Caco-2 (cell line): Measurements from ENCODE around the gene LENG9. TPM values are rescaled to one million over a fixed set of nuclear protein-coding genes. Genes with fewer than 3 reads are reported as not detected.
"Not testable (repeated sequence)": the region's sequence is repeated elsewhere in the genome, so short reads cannot be mapped to it uniquely, and the experiment has no call there.

Experiments
- Bru-seq: library from RNA; stranded (reverse); fragments of 400-500 nt; gene quantifications from one replicate; lab custom pipeline; 2021; lab: Mats Ljungman, UMichigan
- BruChase-seq, 2 experiments: library from RNA; stranded (reverse); fragments of 400-500 nt; gene quantifications; one replicate each; lab custom pipeline; 2021; lab: Mats Ljungman, UMichigan
- BruUV-seq: library from RNA; stranded (reverse); fragments of 400-500 nt; replicated peaks from 2 replicates; lab custom pipeline; 2021; lab: Mats Ljungman, UMichigan
- CTCF ChIA-PET: fragments of 300-600 bp; sonication (Branson Sonifier 250); formaldehyde crosslinking; loops from one replicate; lab custom pipeline; 2022; ENCODE audit warnings: antibody characterized with exemption; lab: Charles Lee
- POLR2A ChIA-PET: fragments of 300-600 bp; sonication (Branson Sonifier 250); formaldehyde crosslinking; loops from one replicate; lab custom pipeline; 2022; ENCODE audit warnings: antibody characterized with exemption; lab: Charles Lee
- DNase-seq, 2 experiments: peaks; one replicate each; pipeline versions ENCODE4 v3.0.0 to v3.0.0-alpha.2; 2020 to 2022
- H3K27me3 ChIP-seq: replicated peaks from 2 replicates; pipeline ENCODE4 v1.6.0; 2011; ENCODE audit warnings: low read length; ENCODE audit not compliant: control insufficient read depth, insufficient read depth
- H3K36me3 ChIP-seq: 2 replicates; pipeline ENCODE4 v1.5.1; 2011; ENCODE audit warnings: low read length; ENCODE audit not compliant: control insufficient read depth, insufficient read depth
- H3K4me1 ChIP-seq: fragments of 250-450 bp; sonication (Bioruptor Pico); 2 replicates; pipeline ENCODE4 v1.5.1; 2020; ENCODE audit warnings: mild to moderate bottlenecking
- H3K4me3 ChIP-seq: 2 replicates; pipeline ENCODE4 v1.5.1; 2011; ENCODE audit warnings: low read depth, mild to moderate bottlenecking, control low read depth, low read length
- H3K9me3 ChIP-seq: fragments of 250-450 bp; sonication (Bioruptor Pico); 2 replicates; pipeline ENCODE4 v1.5.1; 2020; ENCODE audit warnings: mild to moderate bottlenecking, moderate library complexity
- H3K27ac Mint-ChIP-seq: one replicate; pipeline ENCODE4 v1.8.0; 2022; ENCODE audit warnings: mixed read lengths; ENCODE audit not compliant: unreplicated experiment
- H3K27me3 Mint-ChIP-seq: one replicate; pipeline ENCODE4 v1.8.0; 2022; ENCODE audit warnings: mixed read lengths; ENCODE audit not compliant: insufficient read depth, unreplicated experiment
- H3K36me3 Mint-ChIP-seq: one replicate; pipeline ENCODE4 v1.8.0; 2022; ENCODE audit warnings: mild to moderate bottlenecking, mixed read lengths; ENCODE audit not compliant: insufficient read depth, unreplicated experiment
- H3K4me1 Mint-ChIP-seq: one replicate; pipeline ENCODE4 v1.8.0; 2022; ENCODE audit warnings: low read depth, mixed read lengths; ENCODE audit not compliant: unreplicated experiment
- H3K4me3 Mint-ChIP-seq: one replicate; pipeline ENCODE4 v1.8.0; 2022; ENCODE audit warnings: mild to moderate bottlenecking, moderate library complexity, mixed read lengths; ENCODE audit not compliant: unreplicated experiment
- H3K9me3 Mint-ChIP-seq: one replicate; pipeline ENCODE4 v1.8.0; 2022; ENCODE audit warnings: mixed read lengths; ENCODE audit not compliant: unreplicated experiment
- intact Hi-C: fragments of 100-400 bp; cut with micrococcal nuclease; formaldehyde crosslinking; loops from one replicate; pipeline ENCODE4 v1.10.0; 2022; ENCODE audit not compliant: unreplicated experiment
- long read RNA-seq: library from polyadenylated mRNA; stranded (forward); transcript quantifications from one replicate; pipeline ENCODE4 v2.0.0, GENCODE V29; 2022
- total RNA-seq: library from RNA; stranded (reverse); gene quantifications from 2 replicates; pipeline ENCODE4 v1.2.3, GENCODE V29; 2022
- TF ChIP-seq, protein P1 (sequence below), 2 experiments: fragments of 200-600 bp in 1 of 2; IDR thresholded peaks; 1 replicate in 1 of 2; 2 replicates in 1 of 2; pipeline versions ENCODE4 v1.5.1 to v1.8.0; 2011 to 2022; ENCODE audit warnings: antibody characterized with exemption in 1 of 2, control low read depth in 1 of 2, inconsistent platforms in 1 of 2, low read depth in 1 of 2, low read length in 1 of 2, mild to moderate bottlenecking in 1 of 2, moderate library complexity in 1 of 2; ENCODE audit not compliant: insufficient read depth in 1 of 2, severe bottlenecking in 1 of 2, unreplicated experiment in 1 of 2

LENG9 gene
- 6.7 and 6.9 TPM in 2 replicates for total RNA-seq
- Bru-seq, nascent RNA, result percentile 56 among the genes with signal in this experiment
- BruChase-seq, experiment 1, labeled RNA remaining after a 2-hour chase, result percentile 49 among the genes with signal in this experiment
- percentile 48 among the genes with signal in this experiment for BruChase-seq, experiment 2, labeled RNA remaining after a 6-hour chase
- long read RNA-seq, result 0 reads

DNA sequence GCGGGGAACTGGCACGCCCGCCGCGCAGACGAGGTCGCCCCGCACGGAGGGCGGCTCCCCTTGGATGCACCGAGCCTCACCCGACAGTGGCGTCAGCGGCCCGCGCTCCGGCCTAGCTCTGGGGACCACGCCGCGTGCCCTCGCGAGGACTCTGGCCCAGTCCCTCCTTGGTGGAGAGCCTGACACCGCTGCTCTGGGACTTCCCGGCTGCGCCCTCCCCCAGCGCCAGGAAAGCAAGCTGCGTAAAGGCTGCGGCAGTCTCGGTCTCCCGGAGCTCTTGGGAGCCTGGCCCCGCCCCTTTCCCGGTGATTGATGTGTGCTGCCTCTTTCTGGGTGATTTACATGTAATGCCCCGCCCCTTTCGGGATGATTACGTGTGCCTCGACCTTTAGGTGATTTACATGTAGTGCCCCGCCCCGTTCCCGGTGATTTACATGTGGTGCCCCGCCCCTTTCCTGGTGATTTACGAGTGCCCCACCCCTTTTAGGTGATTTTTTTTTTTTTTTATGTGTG lies at the start of gene LENG9:
TSS of gene LENG9 (minus strand) at position 248 of the 513 bp plus-strand sequence. CDS start 252 bp downstream, outside the sequence.
- TF ChIP-seq, protein P1, sequence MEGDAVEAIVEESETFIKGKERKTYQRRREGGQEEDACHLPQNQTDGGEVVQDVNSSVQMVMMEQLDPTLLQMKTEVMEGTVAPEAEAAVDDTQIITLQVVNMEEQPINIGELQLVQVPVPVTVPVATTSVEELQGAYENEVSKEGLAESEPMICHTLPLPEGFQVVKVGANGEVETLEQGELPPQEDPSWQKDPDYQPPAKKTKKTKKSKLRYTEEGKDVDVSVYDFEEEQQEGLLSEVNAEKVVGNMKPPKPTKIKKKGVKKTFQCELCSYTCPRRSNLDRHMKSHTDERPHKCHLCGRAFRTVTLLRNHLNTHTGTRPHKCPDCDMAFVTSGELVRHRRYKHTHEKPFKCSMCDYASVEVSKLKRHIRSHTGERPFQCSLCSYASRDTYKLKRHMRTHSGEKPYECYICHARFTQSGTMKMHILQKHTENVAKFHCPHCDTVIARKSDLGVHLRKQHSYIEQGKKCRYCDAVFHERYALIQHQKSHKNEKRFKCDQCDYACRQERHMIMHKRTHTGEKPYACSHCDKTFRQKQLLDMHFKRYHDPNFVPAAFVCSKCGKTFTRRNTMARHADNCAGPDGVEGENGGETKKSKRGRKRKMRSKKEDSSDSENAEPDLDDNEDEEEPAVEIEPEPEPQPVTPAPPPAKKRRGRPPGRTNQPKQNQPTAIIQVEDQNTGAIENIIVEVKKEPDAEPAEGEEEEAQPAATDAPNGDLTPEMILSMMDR (IDR thresholded peaks at IDR 0.05; ENCODE audit: insufficient read depth in 1 of 2, low read depth in 1 of 2, low read length in 1 of 2, severe bottlenecking in 1 of 2, unreplicated experiment in 1 of 2), result no peak
- Mint-ChIP-seq H3K36me3 (peaks cover 73% of the 10 kb centered on the region), H3K9me3 (no peaks in the 10 kb centered on the region), H3K4me1 (peaks cover 25% of the 10 kb centered on the region), H3K4me3 (peak within 1 kb of the TSS; percentile 92), H3K27ac (peak within 1 kb of the TSS; percentile 99), H3K27me3 (no peaks in the 10 kb centered on the region)
- no TSS peak for BruUV-seq
- ChIA-PET CTCF (interaction anchor here (0.6 to 1.9 kb wide), 6 partner anchors 14 to 684 kb away, joined by 3 to 12 read pairs (median 3); partner anchors contain the start of genes LENG8 and MBOAT7), POLR2A (interaction anchor here (0.6 to 3.1 kb wide), 7 partner anchors 15 to 600 kb away, joined by 3 to 48 read pairs (median 4); partner anchors contain the start of genes CNOT3, LENG8, MBOAT7 and TSEN34)
- intact Hi-C loops, result loop anchor here (1.0 to 5.0 kb wide), 3 partner anchors 14 to 1679 kb away; partner anchors contain the start of genes LENG8, TSEN34 and ZNF444
- peaks cover 2% of the 10 kb centered on the region; the same call in 1 of the 2 replicates for H3K36me3 ChIP-seq
- H3K27me3 ChIP-seq, result no peaks in the 10 kb centered on the region
- H3K4me1 ChIP-seq, result peaks cover 15% of the 10 kb centered on the region
- H3K4me3 ChIP-seq, result peak within 1 kb of the TSS; percentile 81
- no peaks in the 10 kb centered on the region for H3K9me3 ChIP-seq
- peak; percentile 99 to 100 for DNase-seq

DNA sequence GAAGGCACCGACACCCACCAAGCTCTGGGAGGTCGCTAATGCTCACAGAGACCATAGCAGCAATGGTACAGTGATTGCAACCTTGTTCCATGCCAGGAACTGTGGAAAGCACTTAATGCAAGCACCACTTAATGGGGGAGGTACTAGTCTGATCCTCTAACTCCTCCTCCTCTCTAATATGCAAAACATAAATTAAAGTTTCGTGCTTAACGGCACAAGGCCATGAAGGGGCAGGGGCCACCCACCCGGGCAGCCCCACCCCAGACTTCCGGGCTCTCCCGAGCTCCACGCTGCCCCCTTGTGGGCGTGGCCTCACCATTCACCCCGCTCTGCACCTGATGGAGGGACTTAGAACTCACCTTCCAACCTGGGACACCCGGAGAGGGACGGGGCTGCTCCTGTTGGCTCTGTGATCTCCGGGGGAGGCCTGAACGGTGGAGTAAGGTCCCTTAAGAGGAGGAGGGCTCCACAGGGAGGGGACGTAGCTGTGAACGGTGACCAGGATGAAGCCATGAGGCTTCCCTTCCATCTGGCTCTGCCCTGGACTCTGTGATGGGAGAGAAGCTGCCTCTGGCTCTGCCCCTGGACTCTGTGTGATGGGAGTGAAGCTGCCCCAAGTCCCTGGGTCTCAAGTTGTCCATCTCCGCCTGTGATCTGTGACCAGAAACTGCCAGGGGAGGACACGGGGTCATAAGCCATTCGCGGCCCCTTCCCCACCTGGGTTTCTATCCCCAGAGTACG lies 45.8 kb upstream of the LENG9 start:
- CTCF ChIA-PET, H3K4me3 Mint-ChIP-seq, intact Hi-C loops, DNase-seq, H3K36me3 Mint-ChIP-seq, POLR2A ChIA-PET, H3K36me3 ChIP-seq, H3K4me3 ChIP-seq, H3K9me3 Mint-ChIP-seq, H3K4me1 Mint-ChIP-seq, H3K27ac Mint-ChIP-seq, H3K27me3 ChIP-seq, BruUV-seq, H3K4me1 ChIP-seq, H3K9me3 ChIP-seq: not testable (repeated sequence)
- H3K27me3 Mint-ChIP-seq, result peaks cover 23% of the 10 kb centered on the region

DNA sequence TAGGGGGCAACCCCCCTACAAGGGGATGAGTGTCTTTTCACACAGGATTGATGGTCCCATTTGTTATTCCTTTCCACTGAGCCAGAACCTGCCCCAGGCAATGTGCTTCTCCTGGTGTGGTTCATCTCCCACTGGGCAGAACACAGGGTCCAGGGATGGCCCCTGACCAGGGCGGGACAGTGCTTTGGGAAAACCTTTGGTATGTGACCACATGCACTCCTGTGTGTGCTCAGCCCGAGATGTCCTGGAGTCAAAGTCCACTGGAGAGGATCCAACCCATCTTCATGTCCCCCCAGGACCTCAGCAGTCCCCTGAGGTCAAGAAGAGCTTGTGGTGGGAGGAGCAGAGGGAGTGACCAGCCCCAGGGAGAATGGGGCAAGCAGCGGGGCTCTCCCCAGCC lies 44.9 kb upstream of the LENG9 start:
- not testable (repeated sequence) for H3K9me3 Mint-ChIP-seq, H3K4me3 Mint-ChIP-seq, H3K36me3 ChIP-seq

More for the DNA sequence above, 44.9 kb upstream of the LENG9 start:
- POLR2A ChIA-PET, H3K4me3 ChIP-seq, CTCF ChIA-PET, BruUV-seq, H3K4me1 Mint-ChIP-seq, H3K27ac Mint-ChIP-seq, H3K9me3 ChIP-seq, H3K36me3 Mint-ChIP-seq, H3K4me1 ChIP-seq, intact Hi-C loops, H3K27me3 ChIP-seq, DNase-seq: not testable (repeated sequence)
- H3K27me3 Mint-ChIP-seq, result peaks cover 20% of the 10 kb centered on the region
